NCI-H2227 (cell line): ENCODE measurements around the gene RPGRIP1L.

ENCODE experiments used
- DNase-seq: peaks from one replicate; lab custom pipeline; 2025; ENCODE audit not compliant: unreplicated experiment; lab: John Stamatoyannopoulos, UW

RPGRIP1L gene

GRCh38 chr16:53703590-53704444 lies at the start of gene RPGRIP1L, which contains the start of gene FTO:
Gene RPGRIP1L, minus strand, starts transcription at chr16:53703859. Its CDS starts 3,136 bp downstream, at chr16:53700723.
Gene FTO, plus strand, starts transcription at chr16:53704156.
- peak; percentile 98 for DNase-seq

- DNase-seq = no peak
Observed at GRCh38 chr16:53753431-53753830, 49.8 kb upstream of the RPGRIP1L start.

GRCh38 chr16:53752560-53752959 lies 48.9 kb upstream of the RPGRIP1L start:
- DNase-seq = no peak

DNA sequence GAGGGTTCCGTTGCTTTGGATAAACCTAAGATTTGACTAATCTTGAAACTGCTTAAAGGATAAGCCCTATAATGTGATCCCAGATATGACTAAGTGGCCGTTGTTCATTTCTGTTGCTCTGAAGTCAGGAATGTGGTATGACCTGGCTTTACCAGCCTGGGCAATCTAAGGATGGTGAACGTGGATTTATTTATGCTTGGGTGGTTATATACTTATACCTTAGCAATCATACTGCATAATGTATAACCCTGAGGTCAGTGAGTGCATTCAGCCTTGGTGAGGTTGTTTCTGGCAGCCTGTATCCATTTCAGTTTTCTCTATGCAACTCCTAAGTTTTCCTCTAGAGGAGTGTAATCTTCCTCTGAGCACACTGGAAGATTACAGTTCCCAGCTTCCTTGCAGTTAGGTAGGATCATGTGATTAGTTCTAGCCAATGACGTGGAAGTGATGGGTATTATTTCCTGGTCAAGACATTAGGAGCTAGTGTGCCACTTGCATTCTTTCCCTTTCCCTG lies 42.2 kb upstream of the RPGRIP1L start:
- peak; percentile 24 for DNase-seq

DNA sequence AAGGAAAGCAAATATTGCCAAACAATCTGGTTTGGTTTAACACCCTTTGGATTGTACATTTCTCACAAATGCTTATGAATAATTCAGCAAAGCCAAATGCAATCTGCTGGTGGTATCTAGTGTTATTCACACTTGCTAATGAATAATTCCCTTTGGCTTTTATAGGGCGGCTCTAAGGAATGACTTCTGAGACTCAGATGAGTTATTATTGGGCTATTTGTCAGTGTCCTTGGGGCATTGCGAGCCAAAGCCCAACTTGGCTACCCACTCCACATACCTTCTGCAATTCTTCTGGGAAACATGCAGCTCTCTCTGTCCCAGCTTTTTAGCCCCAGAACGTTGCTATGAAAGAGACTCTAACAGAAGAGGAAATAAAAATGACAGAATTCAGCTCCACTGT lies 41.4 kb upstream of the RPGRIP1L start:
- no peak for DNase-seq

GRCh38 chr16:53744449-53744848 lies 40.8 kb upstream of the RPGRIP1L start:
- no peak for DNase-seq

DNA sequence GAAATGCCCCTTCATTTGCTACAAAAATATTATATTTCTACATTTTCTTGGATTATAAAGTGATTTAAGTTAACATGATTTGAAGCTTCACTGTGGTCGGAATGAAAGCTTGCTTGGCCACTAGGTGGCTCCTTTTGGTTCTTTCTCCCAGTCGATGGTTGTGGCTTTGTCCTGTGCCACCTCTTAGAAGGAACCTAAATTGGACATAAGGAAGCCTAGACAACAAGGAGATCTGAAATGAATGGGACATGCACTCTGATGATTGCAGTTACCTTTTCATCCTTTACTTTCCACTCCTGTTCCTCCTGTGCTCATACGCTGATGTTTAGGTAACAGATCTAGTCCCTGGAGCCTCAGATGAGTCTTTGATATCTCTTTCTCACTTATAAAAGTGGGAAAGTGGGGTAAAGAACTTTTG lies 39.5 kb upstream of the RPGRIP1L start:
- DNase-seq = peak; percentile 10

DNA sequence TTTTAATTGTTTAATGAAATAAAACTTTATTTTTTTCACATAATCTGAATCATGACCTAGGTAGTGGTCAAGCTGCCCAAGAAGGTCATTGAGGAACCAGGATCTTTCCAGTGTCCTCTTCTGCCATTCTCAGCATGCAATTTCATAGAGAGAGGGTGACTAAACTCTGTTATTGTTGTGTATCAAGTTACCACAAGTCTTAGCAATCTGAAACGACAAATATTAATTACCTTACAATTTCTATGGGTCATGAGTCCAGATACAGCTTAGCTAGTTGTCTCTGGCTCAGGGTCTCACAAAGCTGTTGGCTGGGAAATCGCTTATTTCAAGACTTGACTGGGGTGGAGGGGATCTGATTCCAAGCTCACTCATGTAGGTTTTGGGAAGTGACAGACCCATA lies 37.9 kb upstream of the RPGRIP1L start:
- no peak for DNase-seq

DNA sequence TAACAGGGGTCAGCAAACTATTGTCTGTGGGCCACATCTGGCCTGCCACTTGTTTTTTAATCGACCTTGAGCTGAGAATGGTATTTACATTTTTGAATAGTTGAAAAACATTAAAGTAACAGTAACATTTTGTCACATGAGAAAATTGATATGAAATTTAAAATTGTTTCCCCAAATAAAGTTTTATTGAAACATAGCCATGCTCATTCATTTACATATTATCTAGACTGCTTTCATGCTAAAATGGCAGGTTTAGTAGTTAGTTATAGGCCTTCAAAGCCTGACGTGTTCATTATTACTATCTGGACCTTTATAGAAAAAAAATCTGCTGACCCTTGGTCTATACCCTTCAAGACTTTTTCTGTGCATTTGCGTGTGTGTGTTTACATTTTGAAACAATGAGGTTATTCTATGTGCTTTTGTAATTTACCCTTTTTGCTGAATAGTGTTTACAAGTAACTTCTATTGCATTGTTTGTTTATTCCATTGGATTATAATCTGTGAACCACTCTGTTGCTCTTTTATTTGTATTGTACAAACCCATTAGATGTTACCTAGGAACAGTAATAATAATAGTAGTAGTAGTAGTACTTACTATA lies 37.4 kb upstream of the RPGRIP1L start:
- no peak for DNase-seq

GRCh38 chr16:53740476-53740875 lies 36.8 kb upstream of the RPGRIP1L start:
- no peak for DNase-seq

DNA sequence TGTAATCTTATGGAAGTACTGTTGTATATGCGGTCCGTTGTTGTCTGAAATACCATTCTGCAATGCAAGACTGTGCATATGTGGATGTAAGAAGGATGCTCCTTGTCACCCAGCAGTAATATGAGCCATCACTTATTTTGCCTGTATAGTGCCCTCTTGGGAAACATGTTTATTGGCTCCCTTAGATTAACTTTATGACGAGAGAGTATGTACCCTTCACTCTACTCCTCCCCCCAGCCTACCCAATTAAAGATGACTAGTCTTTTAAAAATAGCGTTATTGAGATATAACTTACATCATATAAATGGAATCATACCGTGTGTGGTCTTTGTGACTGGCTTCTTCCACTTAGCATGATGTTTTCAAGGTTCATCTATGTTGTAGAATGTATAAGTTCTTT lies 33.9 kb upstream of the RPGRIP1L start:
- DNase-seq = no peak

GRCh38 chr16:53736297-53736696 lies 32.6 kb upstream of the RPGRIP1L start:
- no peak for DNase-seq

GRCh38 chr16:53734908-53735307 lies 31.2 kb upstream of the RPGRIP1L start:
- DNase-seq = no peak

GRCh38 chr16:53732296-53732929 lies 28.8 kb upstream of the RPGRIP1L start:
- no peak for DNase-seq

- DNase-seq = no peak
Observed at GRCh38 chr16:53730693-53731092, 27.0 kb upstream of the RPGRIP1L start.

GRCh38 chr16:53726625-53727024 lies 23.0 kb upstream of the RPGRIP1L start:
- peak; percentile 34 for DNase-seq

DNA sequence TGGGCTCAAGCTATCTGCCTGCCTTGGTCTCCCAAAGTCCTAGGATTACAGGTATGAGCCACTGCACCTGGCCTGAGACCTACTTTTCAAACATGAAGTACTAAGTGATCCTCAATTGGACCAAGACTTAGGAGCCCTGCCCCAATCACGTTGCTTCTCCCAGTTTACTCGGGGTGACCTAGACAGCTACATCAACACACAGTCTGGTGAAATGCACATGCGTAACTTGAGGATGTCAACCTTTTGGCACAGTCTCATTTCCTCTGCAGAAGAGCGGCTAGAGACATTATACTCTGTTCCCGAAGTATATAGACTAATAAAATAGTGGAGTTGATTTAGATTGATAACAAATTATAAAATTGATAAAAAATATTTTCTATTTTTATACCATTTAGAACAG lies 17.4 kb upstream of the RPGRIP1L start:
- DNase-seq = no peak

DNA sequence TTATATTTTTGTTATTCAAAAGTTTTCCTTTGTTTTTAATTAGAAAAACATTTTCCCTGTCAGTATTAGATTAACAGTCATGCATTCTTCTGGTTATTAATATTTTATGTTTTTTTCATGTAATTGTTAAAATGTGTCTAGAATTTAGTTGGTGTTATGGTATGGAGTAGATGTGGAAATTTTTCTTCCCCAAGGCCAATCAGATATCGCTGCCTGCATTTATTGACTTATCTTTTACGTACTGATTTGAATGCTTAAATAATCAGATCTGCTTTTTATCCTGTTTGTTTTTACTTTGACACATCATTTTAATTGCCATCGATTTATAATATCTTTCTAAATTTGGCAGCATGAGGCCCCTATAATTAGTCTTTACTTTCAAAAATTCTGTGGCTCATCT lies 13.9 kb upstream of the RPGRIP1L start:
- DNase-seq = no peak

DNA sequence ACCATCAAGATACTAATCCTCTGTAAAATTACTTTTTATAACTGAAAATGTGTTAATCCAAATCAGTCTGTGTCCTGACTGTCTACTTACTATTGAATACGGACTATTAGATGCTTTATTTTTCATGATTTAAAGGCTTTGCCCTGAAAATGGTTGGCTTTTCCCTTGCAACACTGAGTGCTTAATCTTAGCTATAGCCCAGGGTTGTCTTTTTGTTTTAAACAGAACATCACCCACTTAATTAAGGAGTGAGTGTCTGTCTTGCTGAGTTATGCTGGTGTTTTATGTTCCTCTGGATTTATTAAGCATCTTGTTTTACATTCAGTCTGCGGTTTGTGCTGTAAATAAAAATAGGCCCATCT lies 11.3 kb upstream of the RPGRIP1L start:
- no peak for DNase-seq

DNA sequence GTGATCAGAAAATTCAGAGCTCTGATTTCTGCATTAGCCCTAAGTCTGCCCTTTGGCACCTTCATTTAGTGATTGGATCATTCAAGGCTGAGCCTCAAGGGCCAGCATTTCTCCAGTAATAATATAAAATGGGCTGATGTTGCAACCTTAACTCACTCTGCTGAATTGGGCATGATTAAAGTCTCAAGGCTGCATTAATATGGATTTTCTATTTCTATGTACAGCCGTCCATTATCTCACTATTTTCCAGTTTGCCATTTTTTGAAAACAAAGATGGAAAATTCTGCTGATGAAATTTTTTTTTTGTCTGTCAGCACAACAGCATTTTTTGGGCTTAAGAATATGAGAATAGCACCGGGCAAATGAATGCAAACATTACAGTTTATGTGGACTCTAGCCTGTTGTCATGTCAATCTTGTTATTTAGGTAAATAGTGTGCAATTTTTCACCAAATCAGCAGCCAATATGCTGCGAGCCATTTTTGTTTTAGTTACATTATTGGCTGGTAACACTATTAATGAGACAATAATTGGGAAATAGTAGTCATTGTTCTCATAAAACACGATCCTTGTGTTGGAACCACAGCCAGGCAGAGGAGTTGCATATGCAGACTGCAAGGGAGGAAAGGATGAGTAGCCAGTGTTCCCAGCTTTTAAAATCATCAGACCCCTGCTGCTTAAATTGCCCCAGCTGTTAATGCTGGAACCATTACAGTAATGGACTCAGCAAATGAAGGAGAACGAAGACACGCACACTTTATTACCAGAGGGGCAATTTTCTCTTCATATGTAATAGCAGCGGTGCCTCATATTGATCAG lies 10.8 kb upstream of the RPGRIP1L start:
- DNase-seq = peak; percentile 86
